ENCODE results near the gene CRIM1.

Gene CRIM1

DNA sequence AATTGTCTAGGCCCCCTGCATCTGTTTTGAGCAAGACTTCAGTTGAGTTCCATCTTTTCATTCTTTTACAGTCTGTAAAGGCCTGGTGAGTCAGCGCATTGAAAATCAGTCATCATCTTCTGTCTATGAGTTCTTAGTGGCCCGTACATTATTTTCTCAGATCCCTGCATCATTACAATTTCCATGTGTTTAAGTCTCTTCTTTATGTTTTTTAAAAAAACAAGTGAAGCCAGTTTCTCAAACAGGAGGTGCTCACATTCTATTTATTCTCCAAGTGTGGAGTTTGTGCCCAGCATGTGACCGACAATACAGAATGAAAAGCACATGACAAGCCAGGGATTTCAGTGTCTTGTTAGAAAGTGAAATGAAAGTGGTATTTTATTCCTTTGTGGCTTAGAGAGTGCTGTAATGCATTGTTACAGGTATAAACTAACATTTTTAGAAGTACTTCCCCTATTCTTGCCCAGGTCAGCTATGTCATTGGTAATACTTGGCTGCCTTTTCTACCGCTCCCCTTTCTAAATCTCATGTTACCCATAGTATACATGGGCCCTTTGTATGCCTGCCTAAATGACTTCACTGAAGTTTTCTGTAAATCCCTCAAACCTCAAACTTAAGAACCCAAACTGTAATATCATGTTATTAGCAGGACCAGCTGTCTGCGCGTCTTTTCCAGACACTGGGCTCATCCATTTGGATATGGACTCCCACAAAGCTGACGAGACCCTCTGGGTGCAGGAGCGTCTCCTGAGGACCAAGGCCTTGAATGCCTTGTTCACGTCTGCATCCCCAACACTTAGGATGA lies 174.8 kb downstream of the CRIM1 start:
- no peak for DNase-seq (ENCODE audit: low read depth, low spot score)

DNA sequence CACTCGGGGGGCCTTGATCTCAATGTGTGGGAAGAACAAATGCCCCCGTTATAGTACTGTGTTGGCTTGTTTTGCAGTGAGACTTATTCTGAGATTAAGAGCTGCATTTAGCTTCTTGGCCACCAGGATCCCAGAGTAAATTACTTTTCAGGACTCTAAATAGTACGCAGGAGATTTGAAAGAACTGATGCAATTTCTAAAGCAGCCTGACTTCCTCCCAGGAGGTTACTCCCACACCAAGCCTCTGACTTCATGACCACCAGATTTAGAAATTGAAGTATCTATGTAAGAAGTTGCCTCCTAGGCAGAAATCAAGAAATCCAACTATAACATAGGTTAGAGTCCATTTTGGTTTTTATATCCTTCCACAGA lies 175.4 kb downstream of the CRIM1 start:
- no peak for DNase-seq (ENCODE audit: low read depth, low spot score)

More for the DNA sequence above, 174.8 kb downstream of the CRIM1 start:
- H3K4me3 ChIP-seq (ENCODE audit: low read length), result no peak overlapping the region

GRCh38 chr2:36534275-36534799 lies 178.8 kb downstream of the CRIM1 start:
- H3K4me3 ChIP-seq (ENCODE audit: low read length), result no peak overlapping the region
- DNase-seq (ENCODE audit: low read depth, low spot score), result no peak

More for the DNA sequence above, 175.4 kb downstream of the CRIM1 start:
- H3K4me3 ChIP-seq (ENCODE audit: low read length), result no peak overlapping the region

GRCh38 chr2:36535099-36535498 lies 179.5 kb downstream of the CRIM1 start:
- H3K4me3 ChIP-seq (ENCODE audit: low read length), result no peak overlapping the region
- DNase-seq (ENCODE audit: low read depth, low spot score), result no peak

- no peak overlapping the region for H3K4me3 ChIP-seq (ENCODE audit: low read length)
- DNase-seq (ENCODE audit: low read depth, low spot score), result no peak
Observed at GRCh38 chr2:36536776-36537175, 181.2 kb downstream of the CRIM1 start.

GRCh38 chr2:36538335-36538734 lies 182.8 kb downstream of the CRIM1 start:
- H3K4me3 ChIP-seq (ENCODE audit: low read length), result no peak overlapping the region
- no peak for DNase-seq (ENCODE audit: low read depth, low spot score)

DNA sequence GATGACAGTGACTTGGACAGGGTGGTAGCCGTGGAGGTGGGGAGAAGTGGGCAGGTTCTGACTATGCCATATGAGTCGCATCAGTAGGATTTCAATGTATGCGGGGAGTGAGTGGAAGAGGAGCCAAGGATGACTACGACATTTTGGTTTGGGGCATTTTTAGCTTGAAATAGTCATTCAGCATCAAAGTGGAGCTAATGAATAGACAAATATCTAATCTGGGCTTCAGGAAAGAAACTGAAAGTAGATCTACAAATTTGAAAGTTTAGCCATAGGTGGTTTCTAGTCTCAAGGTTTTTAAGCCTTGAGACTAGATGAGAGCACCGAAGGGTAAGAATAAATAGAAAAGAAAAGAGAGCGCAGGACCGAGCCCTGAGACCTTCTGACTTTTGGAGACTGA lies 184.1 kb downstream of the CRIM1 start:
- H3K4me3 ChIP-seq (ENCODE audit: low read length), result no peak overlapping the region
- no peak for DNase-seq (ENCODE audit: low read depth, low spot score)

DNA sequence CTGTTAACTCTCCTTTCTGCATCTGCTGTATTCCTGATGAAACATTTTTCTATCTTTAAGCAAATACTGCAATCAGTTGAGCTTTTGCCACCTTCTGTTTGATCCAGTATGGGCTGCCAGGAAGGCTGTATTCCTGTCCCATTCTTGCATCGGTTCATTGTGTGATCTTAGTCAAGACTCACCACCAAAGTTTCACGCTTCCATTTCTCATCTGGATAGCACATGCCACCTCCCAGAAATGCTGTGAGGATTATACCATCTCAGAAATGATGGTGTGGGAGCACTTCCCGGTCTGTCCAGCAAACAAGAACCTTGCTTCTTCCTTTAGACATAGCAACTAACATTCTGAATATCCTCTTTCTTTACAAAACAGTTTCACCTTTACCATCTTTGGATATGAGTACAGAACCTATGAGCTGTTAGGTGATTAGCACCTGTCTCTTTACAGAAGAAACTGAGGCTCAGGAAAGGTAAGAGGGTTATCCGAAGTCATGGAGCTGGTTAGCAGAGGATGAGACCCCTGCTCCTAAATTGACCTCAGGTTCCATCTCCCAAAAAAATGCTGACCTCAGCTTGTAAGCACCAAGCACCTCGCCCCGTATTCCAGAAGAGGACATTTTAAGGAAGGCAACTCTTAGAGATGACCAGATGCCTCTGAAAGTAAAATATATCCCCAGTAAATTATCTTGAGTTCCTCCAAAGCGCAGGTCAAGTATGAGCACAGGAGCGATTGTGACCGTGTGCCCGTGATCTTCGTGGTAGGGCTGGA lies 185.6 kb downstream of the CRIM1 start:
- no peak overlapping the region for H3K4me3 ChIP-seq (ENCODE audit: low read length)
- no peak for DNase-seq (ENCODE audit: low read depth, low spot score)

DNA sequence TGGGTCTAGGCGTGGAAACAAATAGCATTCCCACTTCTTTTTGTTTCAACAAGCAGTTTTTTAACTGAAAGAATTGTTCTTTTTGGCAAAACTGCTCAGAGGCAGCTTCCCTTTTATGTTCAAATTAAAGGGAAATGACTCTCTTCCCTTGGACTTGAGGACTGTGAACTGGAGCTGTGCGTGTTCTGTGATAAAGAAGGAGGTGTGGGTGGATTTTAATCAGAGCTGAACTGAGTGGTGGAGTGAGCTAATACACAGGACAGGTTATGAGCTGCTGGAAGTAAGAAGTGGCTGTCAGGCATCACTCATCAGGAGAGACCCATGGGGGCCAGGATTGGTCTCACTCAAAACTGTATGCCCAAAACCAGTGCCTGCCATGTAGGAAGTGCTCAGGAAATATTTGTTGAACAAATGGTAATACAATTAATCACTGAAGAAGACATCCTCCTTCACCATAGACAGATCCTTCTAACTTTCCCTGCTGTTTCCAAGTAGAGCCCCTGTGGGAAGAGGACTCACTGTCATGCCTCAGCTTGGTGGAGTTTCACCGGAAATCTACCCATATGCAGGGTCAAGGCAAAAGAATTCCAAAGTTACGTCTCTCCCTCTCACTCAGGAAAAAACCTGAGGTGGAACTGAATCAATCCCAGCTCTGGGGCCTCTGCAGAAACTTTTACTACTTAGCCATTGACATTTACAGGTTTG lies 186.5 kb downstream of the CRIM1 start:
- no peak overlapping the region for H3K4me3 ChIP-seq (ENCODE audit: low read length)
- DNase-seq (ENCODE audit: low read depth, low spot score), result no peak

DNA sequence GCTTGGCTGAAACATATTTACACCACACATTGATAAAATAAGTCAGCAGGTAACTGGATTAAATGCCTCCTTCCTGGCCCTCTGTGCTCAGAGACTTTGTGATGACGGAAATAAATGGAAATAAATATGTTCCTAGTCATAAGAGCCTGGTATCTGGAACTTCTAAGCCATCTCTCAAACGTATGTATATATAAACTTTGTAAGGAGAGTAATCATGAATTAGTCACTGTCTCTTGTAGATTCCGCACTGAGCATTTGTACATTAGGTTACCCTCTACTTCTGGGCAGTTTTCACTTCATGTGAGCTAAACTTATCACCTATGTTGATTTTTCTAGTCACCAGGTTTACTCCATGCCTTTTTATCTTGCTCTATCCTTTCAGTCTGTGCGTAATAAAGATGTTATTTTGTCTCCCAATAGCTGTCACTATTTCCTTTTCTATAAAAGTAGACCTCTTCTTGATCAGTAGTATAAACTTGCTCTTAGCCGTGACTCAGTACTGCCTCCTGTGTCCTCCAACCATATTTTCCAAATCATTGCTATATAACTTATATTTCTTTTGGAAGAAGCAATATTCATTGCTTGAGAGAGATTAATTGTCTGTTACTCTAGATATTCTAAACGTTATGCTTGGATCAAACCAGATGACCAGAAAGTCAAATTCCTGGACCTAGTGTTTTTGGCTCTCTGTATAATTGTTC lies 189.2 kb downstream of the CRIM1 start:
- H3K4me3 ChIP-seq (ENCODE audit: low read length), result no peak overlapping the region
- no peak for DNase-seq (ENCODE audit: low read depth, low spot score)

GRCh38 chr2:36545871-36546416 lies 190.4 kb downstream of the CRIM1 start:
- no peak for DNase-seq (ENCODE audit: low read depth, low spot score)
- H3K4me3 ChIP-seq (ENCODE audit: low read length), result no peak overlapping the region

- no peak for DNase-seq (ENCODE audit: low read depth, low spot score)
- H3K4me3 ChIP-seq (ENCODE audit: low read length), result no peak overlapping the region
Observed at GRCh38 chr2:36547906-36548305, 192.3 kb downstream of the CRIM1 start.

DNA sequence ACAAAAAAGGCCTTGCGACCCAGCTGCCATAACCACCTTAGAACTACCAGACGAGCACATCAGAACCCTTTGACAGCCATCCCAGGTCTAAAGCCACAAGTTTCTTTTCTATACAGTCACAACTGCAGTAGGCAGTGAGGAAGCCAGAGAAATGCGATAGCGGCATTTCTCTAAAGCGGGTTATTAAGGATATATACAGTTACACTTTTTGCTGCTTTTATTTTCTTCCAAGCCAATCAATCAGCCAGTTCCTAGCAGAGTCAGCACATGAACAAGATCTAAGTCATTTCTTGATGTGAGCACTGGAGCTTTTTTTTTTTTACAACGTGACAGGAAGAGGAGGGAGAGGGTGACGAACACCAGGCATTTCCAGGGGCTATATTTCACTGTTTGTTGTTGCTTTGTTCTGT lies 193.6 kb downstream of the CRIM1 start:
- no peak overlapping the region for H3K4me3 ChIP-seq (ENCODE audit: low read length)
- peak; percentile 26 for DNase-seq (ENCODE audit: low read depth, low spot score)

- DNase-seq (ENCODE audit: low read depth, low spot score), result no peak
- H3K4me3 ChIP-seq (ENCODE audit: low read length), result no peak overlapping the region
Observed at GRCh38 chr2:36550006-36550405, 194.4 kb downstream of the CRIM1 start.

GRCh38 chr2:36553683-36554082 lies 198.1 kb downstream of the CRIM1 start:
- DNase-seq (ENCODE audit: low read depth, low spot score), result no peak
- H3K4me3 ChIP-seq (ENCODE audit: low read length), result no peak overlapping the region

GRCh38 chr2:36554531-36554930 lies 199.0 kb downstream of the CRIM1 start:
- H3K4me3 ChIP-seq (ENCODE audit: low read length), result no peak overlapping the region
- DNase-seq (ENCODE audit: low read depth, low spot score), result no peak

DNA sequence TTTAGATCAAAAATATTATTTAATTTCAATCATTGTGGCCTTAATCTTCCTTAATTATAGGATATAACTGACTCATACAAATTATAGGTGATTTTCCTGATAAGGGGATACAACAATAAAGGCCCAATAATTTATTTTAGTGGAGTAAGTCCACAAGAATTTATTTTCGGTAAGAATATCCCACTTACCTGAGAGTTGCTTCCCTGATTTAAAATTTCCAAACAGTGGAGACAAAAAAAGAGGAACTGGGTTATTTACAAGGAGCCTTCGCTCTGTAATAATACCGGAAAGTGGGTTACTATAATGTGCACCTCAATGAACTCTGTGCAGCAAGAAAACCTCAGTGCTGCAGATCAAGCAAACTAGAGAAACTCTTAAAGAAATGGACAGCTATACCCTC lies 200.2 kb downstream of the CRIM1 start:
- DNase-seq (ENCODE audit: low read depth, low spot score), result no peak
- no peak overlapping the region for H3K4me3 ChIP-seq (ENCODE audit: low read length)

GRCh38 chr2:36556842-36557241 lies 201.3 kb downstream of the CRIM1 start:
- no peak for DNase-seq (ENCODE audit: low read depth, low spot score)
- no peak overlapping the region for H3K4me3 ChIP-seq (ENCODE audit: low read length)
